Vagina (tissue), 2 donors: ENCODE measurements around the gene NRSN1. TPM values are rescaled to one million over a fixed set of nuclear protein-coding genes. Genes with fewer than 3 reads are reported as not detected.

ENCODE experiments used
- DNase-seq, 2 donors: peaks; one replicate each; pipeline ENCODE4 v3.0.0-alpha.2; 2017; ENCODE audit errors: extremely low spot score in 2 of 2
- H3K27ac ChIP-seq: fragments of 200-600 bp; sonication (generic); one replicate; pipeline ENCODE4 v1.5.1; 2019
- H3K27me3 ChIP-seq: fragments of 200-600 bp; sonication (generic); one replicate; pipeline ENCODE4 v1.5.1; 2019
- H3K36me3 ChIP-seq, 2 donors: fragments of 200-600 bp; sonication (generic); one replicate each; pipeline ENCODE4 v1.5.1; 2017 to 2019
- H3K4me1 ChIP-seq: fragments of 200-600 bp; sonication (generic); one replicate; pipeline ENCODE4 v1.5.1; 2019
- H3K4me3 ChIP-seq, 2 donors: fragments of 200-600 bp; sonication (generic); 1 replicate in 1 of 2; 2 replicates in 1 of 2; pipeline ENCODE4 v1.5.1; 2016 to 2019
- H3K9me3 ChIP-seq: fragments of 200-600 bp; sonication (generic); one replicate; pipeline ENCODE4 v1.5.1; 2019
- CTCF ChIP-seq, 3 experiments: fragments of 450-650 bp in 2 of 3; fragments of 200-600 bp in 1 of 3; sonication (generic) in 1 of 3; IDR thresholded peaks; one replicate each; pipeline ENCODE4 v1.5.1; 2017 to 2019; ENCODE audit warnings: antibody characterized with exemption in 3 of 3, mild to moderate bottlenecking in 2 of 3, moderate library complexity in 2 of 3
- POLR2A ChIP-seq, 2 donors: fragments of 450-650 bp; IDR thresholded peaks; one replicate each; pipeline ENCODE4 v1.6.1; 2017; ENCODE audit warnings: antibody characterized with exemption in 2 of 2, mild to moderate bottlenecking in 2 of 2, moderate library complexity in 2 of 2
- POLR2AphosphoS5 ChIP-seq, 2 donors: sonication (generic); formaldehyde crosslinking; IDR thresholded peaks; one replicate each; pipeline ENCODE4 v1.9.0; 2017; ENCODE audit warnings: antibody characterized with exemption in 2 of 2, mild to moderate bottlenecking in 2 of 2, low read depth in 1 of 2; ENCODE audit not compliant: insufficient read depth in 1 of 2
- intact Hi-C: fragments of 100-400 bp; cut with DNase I; formaldehyde crosslinking; loops from one replicate; pipeline ENCODE4 v1.15.1; 2023
- small RNA-seq: library from RNA; depleted of rRNA; stranded (forward); fragments of <200 nt; gene quantifications from one replicate; pipeline ENCODE3, GENCODE V24; 2016
- total RNA-seq: library from RNA; depleted of rRNA; stranded (reverse); fragments of >200 nt; gene quantifications from one replicate; pipeline ENCODE4 v1.2.3, GENCODE V29; 2016

Gene NRSN1
- total RNA-seq, 1 donor from 2014 or later: 1.5 TPM

- Histone ChIP-seq H3K4me3 (no peak overlapping the region), H3K27me3 (no peaks in the 10 kb centered on the region), H3K36me3 (no peaks in the 10 kb centered on the region), H3K4me1 (no peaks in the 10 kb centered on the region), H3K9me3 (no peaks in the 10 kb centered on the region), H3K27ac (no peak overlapping the region)
- TF ChIP-seq POLR2AphosphoS5 (IDR thresholded peaks at IDR 0.05; ENCODE audit: insufficient read depth in 1 of 2, low read depth in 1 of 2) (no peak), CTCF (IDR thresholded peaks at IDR 0.05) (no peak), POLR2A (IDR thresholded peaks at IDR 0.05) (no peak)
- DNase-seq: no peak
- intact Hi-C loops: no loop called here
Measured at GRCh38 chr6:24194978-24195700, 69.1 kb downstream of the NRSN1 start.

GRCh38 chr6:24195836-24196597, 70.0 kb downstream of the NRSN1 start:
- Histone ChIP-seq H3K36me3 (no peaks in the 10 kb centered on the region), H3K4me3 (no peak overlapping the region), H3K27me3 (no peaks in the 10 kb centered on the region), H3K9me3 (no peaks in the 10 kb centered on the region), H3K4me1 (no peaks in the 10 kb centered on the region), H3K27ac (no peak overlapping the region)
- intact Hi-C loops: no loop called here
- no peak for TF ChIP-seq CTCF (IDR thresholded peaks at IDR 0.05)
- no peak for TF ChIP-seq POLR2AphosphoS5 (IDR thresholded peaks at IDR 0.05; ENCODE audit: insufficient read depth in 1 of 2, low read depth in 1 of 2)
- TF ChIP-seq POLR2A (IDR thresholded peaks at IDR 0.05): no peak
- DNase-seq: no peak

Small RNAs within 50 kb of the gene (small RNA-seq; reads per million reads assigned to genes)
- gene RF00218: not detected

Other genes starting within 250 kb of the NRSN1 start
- gene DCDC2, start 231.8 kb downstream of the NRSN1 start, total RNA-seq: not detected